Lower leg skin (tissue), 3 donors: ENCODE results near the gene MAP4K1.

Experiments used
- CTCF ChIP-seq, 3 donors: fragments of 450-650 bp; IDR thresholded peaks; one replicate each; pipeline ENCODE4 v1.5.1; 2016; ENCODE audit warnings: antibody characterized with exemption in 3 of 3, mild to moderate bottlenecking in 3 of 3, moderate library complexity in 2 of 3
- POLR2A ChIP-seq, 2 donors: fragments of 450-650 bp; IDR thresholded peaks; one replicate each; pipeline ENCODE4 v1.6.1; 2016 to 2017; ENCODE audit warnings: antibody characterized with exemption in 2 of 2, mild to moderate bottlenecking in 1 of 2, moderate library complexity in 1 of 2

- TF ChIP-seq CTCF (IDR thresholded peaks at IDR 0.05) (no peak), POLR2A (IDR thresholded peaks at IDR 0.05) (no peak)
These were observed 34.4 kb downstream of the MAP4K1 start for GRCh38 chr19:38583219-38583984.
